Measurements from ENCODE around the gene KDM5C. TPM values are rescaled to one million over a fixed set of nuclear protein-coding genes. Genes with fewer than 3 reads are reported as not detected.

The KDM5C gene
- total RNA-seq, 1 experiment from 2014 or later, result 98.7 TPM

DNA sequence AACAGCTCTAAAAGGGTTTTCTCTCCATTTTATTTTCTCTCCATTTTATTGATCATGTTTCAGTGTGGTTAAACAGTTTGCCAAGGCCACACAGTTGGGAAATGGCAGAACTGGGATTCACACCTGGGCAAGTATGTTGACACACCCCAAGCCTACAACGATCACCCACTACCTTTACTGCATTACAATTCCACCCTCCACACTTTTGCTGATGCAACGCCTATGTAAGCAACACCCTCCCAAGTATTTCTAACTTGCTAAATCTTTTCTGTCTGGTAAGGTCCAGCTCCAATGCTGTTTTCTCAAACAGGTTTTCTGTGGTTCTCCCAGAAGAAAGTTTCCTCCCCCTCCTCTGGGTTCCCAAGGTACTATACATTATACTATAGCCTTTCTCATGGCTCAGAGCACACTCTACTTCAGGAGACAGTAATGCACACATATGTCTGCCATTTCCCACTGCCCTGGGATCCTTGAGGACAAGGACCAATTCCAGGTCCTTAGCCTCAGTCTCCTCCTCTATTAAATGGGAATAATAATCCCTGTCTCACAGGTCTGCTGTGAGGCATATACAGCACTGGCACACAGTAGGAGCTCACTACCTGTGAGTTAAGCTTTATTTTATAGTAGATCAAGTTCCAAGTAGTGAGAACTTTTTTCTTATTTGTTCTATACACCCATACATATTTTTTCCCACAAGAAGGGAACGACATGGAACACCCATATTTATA is 28.4 kb upstream of the KDM5C start:
- Histone ChIP-seq H3K4ac (ENCODE audit: low read depth, low read length) (no peak overlapping the region), H3K56ac (ENCODE audit: insufficient read length, low read depth, low read length) (no peak overlapping the region), H3K4me2 (ENCODE audit: insufficient read depth, insufficient read length, low read length) (no peak overlapping the region), H3K79me1 (ENCODE audit: insufficient read depth, low read depth, low read length, poor library complexity, severe bottlenecking) (no peaks in the 10 kb centered on the region), H4K5ac (ENCODE audit: insufficient read length, low read depth, low read length) (no peak overlapping the region), H3K79me2 (ENCODE audit: insufficient read depth, low read length) (no peaks in the 10 kb centered on the region), H2BK120ac (ENCODE audit: low read depth, low read length, poor library complexity, severe bottlenecking) (no peak overlapping the region), H4K20me1 (ENCODE audit: control insufficient read depth, insufficient read depth, insufficient read length) (no peaks in the 10 kb centered on the region), H2BK20ac (ENCODE audit: low read depth, low read length, poor library complexity, severe bottlenecking) (no peak overlapping the region), H4K8ac (replicated peaks; ENCODE audit: insufficient read length, low read depth, low read length) (no peak overlapping the region), H3K23me2 (ENCODE audit: insufficient read length, low read depth, low read length, poor library complexity, severe bottlenecking) (no peaks in the 10 kb centered on the region), H3K27me3 (ENCODE audit: insufficient read depth, low read length) (no peaks in the 10 kb centered on the region), H2AFZ (ENCODE audit: low read length) (no peak overlapping the region), H4K91ac (ENCODE audit: insufficient read length, low read depth, low read length) (no peak overlapping the region), H3K9me3 (ENCODE audit: control insufficient read depth, low read depth, low read length) (peaks cover 23% of the 10 kb centered on the region), H3K27ac (ENCODE audit: insufficient read length, low read depth, low read length) (no peak overlapping the region), H3K18ac (ENCODE audit: insufficient read length, low read depth, low read length) (no peak overlapping the region), H2AK5ac (ENCODE audit: insufficient read length, low read length) (no peak overlapping the region), H3K23ac (ENCODE audit: insufficient read length, low read depth, low read length) (no peak overlapping the region), H3K9ac (ENCODE audit: extremely low read depth, insufficient read length, low read length) (no peak overlapping the region), H2BK12ac (ENCODE audit: insufficient read length, low read depth, low read length) (no peak overlapping the region), H3K14ac (ENCODE audit: insufficient read depth, low read length) (no peak overlapping the region), H3T11ph (ENCODE audit: low read length) (no peak overlapping the region), H2BK5ac (ENCODE audit: insufficient read length, low read length) (no peak overlapping the region), H2BK15ac (ENCODE audit: low read depth, low read length) (no peak overlapping the region), H3K4me1 (ENCODE audit: insufficient read depth, low read length) (no peaks in the 10 kb centered on the region; the same call in 1 of the 2 replicates)
- H3K4me3 Mint-ChIP-seq, result no peak overlapping the region
- peaks cover 13 to 33% (median 15%) of the 10 kb centered on the region in 3 experiments for H3K36me3 Mint-ChIP-seq (ENCODE audit: insufficient read depth in 1 of 3, low read depth in 3 of 3)
- WGBS (ENCODE audit: extremely low coverage, insufficient read length, low lambda C conversion rate), result no CpG with 5 or more reads among the region's 3 CpGs
- peaks cover 60 to 70% of the 10 kb centered on the region in 2 experiments for H3K9me3 Mint-ChIP-seq
- H3K27me3 Mint-ChIP-seq (ENCODE audit: low read depth), result no peaks in the 10 kb centered on the region; the same call in 1 of the 2 replicates
- TF ChIP-seq, protein P1, sequence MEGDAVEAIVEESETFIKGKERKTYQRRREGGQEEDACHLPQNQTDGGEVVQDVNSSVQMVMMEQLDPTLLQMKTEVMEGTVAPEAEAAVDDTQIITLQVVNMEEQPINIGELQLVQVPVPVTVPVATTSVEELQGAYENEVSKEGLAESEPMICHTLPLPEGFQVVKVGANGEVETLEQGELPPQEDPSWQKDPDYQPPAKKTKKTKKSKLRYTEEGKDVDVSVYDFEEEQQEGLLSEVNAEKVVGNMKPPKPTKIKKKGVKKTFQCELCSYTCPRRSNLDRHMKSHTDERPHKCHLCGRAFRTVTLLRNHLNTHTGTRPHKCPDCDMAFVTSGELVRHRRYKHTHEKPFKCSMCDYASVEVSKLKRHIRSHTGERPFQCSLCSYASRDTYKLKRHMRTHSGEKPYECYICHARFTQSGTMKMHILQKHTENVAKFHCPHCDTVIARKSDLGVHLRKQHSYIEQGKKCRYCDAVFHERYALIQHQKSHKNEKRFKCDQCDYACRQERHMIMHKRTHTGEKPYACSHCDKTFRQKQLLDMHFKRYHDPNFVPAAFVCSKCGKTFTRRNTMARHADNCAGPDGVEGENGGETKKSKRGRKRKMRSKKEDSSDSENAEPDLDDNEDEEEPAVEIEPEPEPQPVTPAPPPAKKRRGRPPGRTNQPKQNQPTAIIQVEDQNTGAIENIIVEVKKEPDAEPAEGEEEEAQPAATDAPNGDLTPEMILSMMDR (conservative IDR thresholded peaks at IDR 0.05), result no peak
- peak overlapping the region in 1 of 3 experiments; percentile 63; a peak in 1 of 7 replicates for H3K27ac Mint-ChIP-seq
- DNase-seq, result no peak
- peaks cover 3 to 15% of the 10 kb centered on the region in 2 experiments for H3K4me1 Mint-ChIP-seq
